ENCODE data around the gene CNNM1.

DNA sequence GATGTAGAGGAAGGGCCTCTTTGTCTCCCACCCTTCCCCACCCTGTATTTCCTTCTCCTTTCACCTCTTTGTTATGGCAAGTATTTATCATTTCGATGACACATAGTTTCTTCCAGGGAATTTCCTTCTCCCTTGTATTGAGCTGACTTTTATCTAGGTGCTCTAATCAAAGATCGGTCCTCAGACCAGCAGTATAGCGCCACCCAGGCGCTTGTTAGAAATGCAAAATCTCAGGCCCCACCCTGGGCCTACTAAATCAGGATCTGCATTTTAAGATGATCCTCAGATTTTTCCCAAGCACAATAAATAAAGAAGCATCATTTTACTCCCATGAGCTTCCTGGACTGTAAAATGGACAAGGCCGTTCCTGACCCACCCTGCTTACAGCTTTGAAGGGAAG is 113.2 kb downstream of the CNNM1 start:
- no peak for TF ChIP-seq POLR2AphosphoS5 (IDR thresholded peaks at IDR 0.05; ENCODE audit: low read depth, low read length)
- no peak for TF ChIP-seq TAF1 (IDR thresholded peaks at IDR 0.05; ENCODE audit: borderline replicate concordance, insufficient read depth, low read length)

All from PFSK-1 (cell line).